K562 treated with DMSO at 1 percent for 24 hours (cell line): ENCODE measurements around the gene HMX3. TPM values are rescaled to one million over a fixed set of nuclear protein-coding genes. Genes with fewer than 3 reads are reported as not detected.

Experiments
- total RNA-seq: library from RNA; unstranded; fragments of 300-600 nt; gene quantifications from 2 replicates; pipeline ENCODE4 v1.2.3, GENCODE V29; 2022; ENCODE audit warnings: low read depth; ENCODE audit not compliant: insufficient read depth

Gene HMX3
- total RNA-seq: 57.1 and 57.2 TPM in 2 replicates

GRCh38 chr10:123135415-123136141, at the start of gene HMX3:
Gene HMX3 (plus strand): TSS chr10:123135970. CDS start chr10:123136051, 81 bp downstream.

GRCh38 chr10:123147635-123148413, 12.1 kb downstream of the HMX3 start, which contains the start of gene HMX2:
Gene HMX2 (plus strand): TSS chr10:123148136. CDS start chr10:123148379, 243 bp downstream.

GRCh38 chr10:123154092-123154710, 18.4 kb downstream of the HMX3 start, which contains the start of gene BUB3:
Gene BUB3 (plus strand): TSS chr10:123154402. CDS start chr10:123154918, 516 bp downstream.

Other genes starting within 250 kb of the HMX3 start
- not detected in 2 replicates for gene FAM24A, start 225.4 kb upstream of the HMX3 start, total RNA-seq
- 3.6 and 3.9 TPM in 2 replicates for gene C10orf88, start 181.7 kb upstream of the HMX3 start, total RNA-seq
- 8.4 and 10.3 TPM in 2 replicates for gene PSTK, start 155.6 kb upstream of the HMX3 start, total RNA-seq
- gene IKZF5, start 127.2 kb upstream of the HMX3 start, total RNA-seq: 2.3 and 10.0 TPM in 2 replicates
- 1.7 and 2.7 TPM in 2 replicates for gene ACADSB, start 127.0 kb upstream of the HMX3 start, total RNA-seq
- 0.90 and 1.5 TPM in 2 replicates for gene HMX2, start 12.2 kb downstream of the HMX3 start, total RNA-seq
- 171 and 189 TPM in 2 replicates for gene BUB3, start 18.4 kb downstream of the HMX3 start, total RNA-seq